ENCODE data around the gene COL11A2. TPM values are rescaled to one million over a fixed set of nuclear protein-coding genes. Genes with fewer than 3 reads are reported as not detected.

The COL11A2 gene
- total RNA-seq, 4 donors from 2014 or later = 0.16 to 0.30 (median 0.28) TPM

DNA sequence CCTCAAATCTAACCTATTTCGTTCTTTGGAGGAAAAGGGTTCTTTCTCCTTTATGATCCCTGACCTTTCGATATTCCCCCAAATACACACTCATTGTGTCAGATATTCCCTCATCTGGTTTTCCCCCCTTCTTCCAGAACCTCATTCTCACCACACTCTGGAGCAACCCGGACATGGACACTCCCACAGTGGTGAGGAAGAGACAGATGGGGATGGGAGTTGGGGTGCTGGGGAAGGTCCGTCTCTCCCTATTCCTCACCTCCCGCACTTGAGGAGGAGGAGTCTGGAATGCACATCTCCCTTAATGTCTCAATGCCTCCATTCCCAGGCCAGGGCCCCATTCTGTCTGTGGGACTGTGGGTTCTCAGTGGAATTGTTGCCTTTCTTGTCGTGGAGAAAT lies 9.7 kb upstream of the COL11A2 start:
- TF ChIP-seq CTCF (IDR thresholded peaks at IDR 0.05) = no peak
- no peak for TF ChIP-seq POLR2A (IDR thresholded peaks at IDR 0.05)
- no peak for DNase-seq (ENCODE audit: low spot score in 2 of 2)
- no peak overlapping the region for H3K4me3 ChIP-seq (ENCODE audit: low read depth, poor library complexity, severe bottlenecking)
- intact Hi-C loops (cut with DNase I; ENCODE audit: low total_unique reads) = no loop called here
- 81 to 88% methylated on average over 6 of the region's 6 CpGs for WGBS, 2 donors

- no peak for TF ChIP-seq POLR2A (IDR thresholded peaks at IDR 0.05)
- no peak for DNase-seq (ENCODE audit: low spot score in 2 of 2)
- intact Hi-C loops (cut with DNase I; ENCODE audit: low total_unique reads) = no loop called here
- H3K4me3 ChIP-seq (ENCODE audit: low read depth, poor library complexity, severe bottlenecking) = peak overlapping the region; percentile 95
- 6 to 7% methylated on average over 14 of the region's 14 CpGs for WGBS, 2 donors
Measured at GRCh38 chr6:33201147-33201545, 8.9 kb upstream of the COL11A2 start.

DNA sequence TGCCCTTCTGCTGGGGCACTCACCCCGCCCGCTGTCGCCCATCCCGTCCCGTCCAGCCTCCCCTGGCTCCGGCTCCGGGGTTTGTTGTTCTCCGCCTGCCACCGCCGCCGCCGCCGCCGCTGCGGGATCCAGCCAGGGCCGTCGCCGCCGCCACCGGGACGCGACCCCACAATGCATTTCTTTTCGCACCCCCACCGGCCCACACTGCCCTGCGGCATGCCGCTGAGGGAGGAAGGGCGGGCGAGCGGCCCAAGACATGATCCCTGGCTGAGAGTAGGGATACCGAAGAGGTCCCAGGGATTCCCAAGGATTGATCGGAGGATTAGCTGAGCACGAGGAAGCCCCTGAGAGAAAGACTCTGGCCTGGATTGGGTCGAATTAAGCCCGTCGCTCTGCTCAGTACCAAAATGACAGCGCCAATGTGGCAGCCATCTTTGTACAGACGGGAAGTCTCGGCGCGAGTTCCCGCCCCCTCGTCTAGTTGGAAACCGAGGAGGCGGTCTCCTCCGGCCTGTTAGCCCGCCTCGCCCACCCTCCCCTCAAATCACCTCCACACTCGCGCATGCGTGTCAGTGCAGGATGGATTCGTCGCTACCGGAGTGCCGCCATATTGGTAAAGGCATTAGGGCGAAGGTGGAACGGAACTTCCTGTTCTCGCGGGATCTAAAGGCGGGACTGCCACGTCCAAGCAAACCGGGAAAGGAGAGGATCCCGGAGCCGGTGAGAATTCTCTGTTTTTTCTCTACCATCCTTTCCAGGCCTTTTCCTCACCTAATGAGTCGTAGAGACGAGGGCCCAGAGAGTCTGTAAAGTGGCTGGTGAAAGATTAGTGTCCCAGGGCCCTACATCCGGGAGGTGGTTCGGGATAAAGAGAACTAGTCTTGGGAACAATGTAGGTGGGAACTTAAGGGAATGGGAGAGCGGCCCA lies 8.2 kb upstream of the COL11A2 start, which contains the start of the genes RXRB and SLC39A7:
RXRB (minus strand) TSS at position 447 of the 928 bp plus-strand sequence; CDS start at position 258, 189 bp downstream.
SLC39A7 (plus strand) TSS at position 649 of the 928 bp plus-strand sequence. CDS start 379 bp downstream, outside the sequence.
- intact Hi-C loops (cut with DNase I; ENCODE audit: low total_unique reads) = no loop called here
- peak within 1 kb of the TSS; percentile 95 for H3K4me3 ChIP-seq (ENCODE audit: low read depth, poor library complexity, severe bottlenecking)
- peak; percentile 99 to 100 for DNase-seq (ENCODE audit: low spot score in 2 of 2)
- 0% methylated on average over 61 to 67 of the region's 68 CpGs for WGBS, 2 donors
- TF ChIP-seq POLR2A (IDR thresholded peaks at IDR 0.05) = no peak
- TF ChIP-seq CTCF (IDR thresholded peaks at IDR 0.05) = peak in 1 of 3 donors; percentile 59

DNA sequence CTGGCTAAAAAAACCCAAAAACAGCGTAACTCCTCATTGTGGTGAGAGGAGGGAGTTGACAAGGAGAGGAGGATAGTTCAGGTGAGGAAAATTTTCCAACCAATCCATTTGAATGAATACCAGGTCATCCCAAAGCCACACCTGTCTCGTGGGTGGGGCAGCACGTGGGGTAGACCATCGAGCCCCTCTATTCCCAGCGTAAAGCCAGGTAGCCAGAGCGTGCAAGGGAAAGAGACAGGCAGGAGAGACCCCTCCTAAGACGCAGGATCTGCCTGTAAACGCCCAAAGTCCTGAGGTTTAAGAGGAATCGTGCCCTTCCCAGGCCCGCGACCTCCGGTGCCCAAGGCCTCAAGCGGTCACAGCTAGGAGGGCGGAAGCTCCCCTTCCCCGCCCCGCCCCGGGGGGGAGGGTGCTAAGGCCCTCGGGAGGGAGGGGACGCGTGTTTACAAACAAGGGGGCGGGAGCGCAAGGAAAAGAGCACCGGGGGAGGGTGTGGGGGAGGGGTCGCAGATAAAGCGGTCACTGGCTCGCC lies 7.5 kb upstream of the COL11A2 start:
- TF ChIP-seq CTCF (IDR thresholded peaks at IDR 0.05) (no peak), POLR2A (IDR thresholded peaks at IDR 0.05) (no peak)
- WGBS, 2 donors = 1 to 3% methylated on average over 18 of the region's 26 CpGs
- intact Hi-C loops (cut with DNase I; ENCODE audit: low total_unique reads) = no loop called here
- peak in 1 of 2 donors; percentile 94 for DNase-seq (ENCODE audit: low spot score in 2 of 2)
- H3K4me3 ChIP-seq (ENCODE audit: low read depth, poor library complexity, severe bottlenecking) = peak overlapping the region; percentile 95

GRCh38 chr6:33198853-33199436 lies 6.7 kb upstream of the COL11A2 start:
- 33 to 37% methylated on average over 3 of the region's 3 CpGs for WGBS, 2 donors
- no peak for TF ChIP-seq CTCF (IDR thresholded peaks at IDR 0.05)
- TF ChIP-seq POLR2A (IDR thresholded peaks at IDR 0.05) = no peak
- DNase-seq (ENCODE audit: low spot score in 2 of 2) = no peak
- intact Hi-C loops (cut with DNase I; ENCODE audit: low total_unique reads) = no loop called here
- no peak overlapping the region for H3K4me3 ChIP-seq (ENCODE audit: low read depth, poor library complexity, severe bottlenecking)

All from lower leg skin (tissue), 4 donors.